Panc1 (cell line): ENCODE measurements around the gene ARCN1.

Source experiments
- CTCF ChIP-seq: fragments of 450-650 bp; IDR thresholded peaks from 2 replicates; pipeline ENCODE4 v1.5.1; 2017; ENCODE audit warnings: mild to moderate bottlenecking
- POLR2AphosphoS5 ChIP-seq: IDR thresholded peaks from 2 replicates; pipeline ENCODE4 v1.6.1; 2012; ENCODE audit warnings: mild to moderate bottlenecking, low read depth, low read length, moderate library complexity
- REST ChIP-seq, 2 experiments: IDR thresholded peaks; 2 replicates each; pipeline ENCODE4 v1.6.1; 2011 to 2012; ENCODE audit warnings: low read depth in 2 of 2, control low read depth in 1 of 2, low read length in 1 of 2, mild to moderate bottlenecking in 1 of 2, moderate library complexity in 1 of 2; ENCODE audit not compliant: insufficient read depth in 1 of 2
- SIN3A ChIP-seq: IDR thresholded peaks from 2 replicates; pipeline ENCODE4 v1.6.1; 2012; ENCODE audit warnings: low read depth, mild to moderate bottlenecking, low read length, moderate library complexity, borderline replicate concordance; ENCODE audit not compliant: insufficient read depth

- no peak for TF ChIP-seq REST (IDR thresholded peaks at IDR 0.05; ENCODE audit: insufficient read depth in 1 of 2, low read depth in 2 of 2, low read length in 1 of 2)
- TF ChIP-seq CTCF: no peak
- no peak for TF ChIP-seq POLR2AphosphoS5
- TF ChIP-seq SIN3A: no peak
These were observed 43.7 kb upstream of the ARCN1 start for GRCh38 chr11:118528511-118528910.
